DND-41 (cell line): ENCODE results near the gene TBC1D22A.

ENCODE experiments used
- EZH2 ChIP-seq: IDR thresholded peaks from 3 replicates; pipeline ENCODE4 v1.6.1; 2012; ENCODE audit warnings: borderline replicate concordance, low read depth, mild to moderate bottlenecking, moderate library complexity, low read length, inconsistent platforms; ENCODE audit not compliant: severe bottlenecking
- TF ChIP-seq, protein P1 (sequence below): IDR thresholded peaks from 2 replicates; pipeline ENCODE4 v1.5.1; 2012; ENCODE audit warnings: borderline replicate concordance, low read length, moderate library complexity, mild to moderate bottlenecking; ENCODE audit not compliant: poor library complexity, severe bottlenecking; ENCODE audit errors: extremely low read depth

DNA sequence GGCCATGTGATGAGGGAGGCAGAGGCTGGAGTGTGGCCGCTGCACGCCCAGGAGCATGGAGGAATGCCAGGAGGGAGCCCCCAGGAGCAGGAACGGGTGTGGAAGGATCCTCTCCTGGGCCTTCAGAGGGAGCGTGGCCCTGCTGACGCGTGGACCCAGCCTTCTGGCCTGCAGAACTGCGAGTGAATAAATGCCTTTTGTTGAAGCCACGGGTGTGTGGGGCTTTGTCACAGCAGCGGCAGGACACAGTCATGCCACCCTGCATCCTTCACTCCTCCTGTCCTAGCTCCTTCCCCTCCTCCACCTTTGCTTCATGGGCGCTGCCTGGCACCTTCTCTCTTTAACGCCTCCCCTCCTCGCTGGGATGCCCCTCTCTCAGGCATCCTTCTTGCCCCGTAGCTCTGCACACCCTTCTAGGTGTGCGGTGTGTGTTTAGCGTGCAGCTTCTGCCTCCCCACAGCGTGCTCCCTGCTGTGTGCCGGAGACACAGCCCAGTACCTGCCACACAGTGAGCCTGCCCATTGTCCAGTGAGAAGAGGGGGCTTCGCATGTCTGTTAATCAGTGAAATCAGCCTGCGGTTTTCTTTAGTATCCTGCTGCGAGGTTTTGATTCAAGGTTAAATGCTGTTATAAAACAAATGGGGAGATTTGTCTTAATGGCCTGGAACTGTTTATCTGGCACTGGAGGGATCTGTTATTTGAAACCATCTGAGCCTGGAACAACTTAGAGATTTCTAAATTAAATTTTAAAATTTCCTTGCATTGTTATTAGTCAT is 459.6 kb downstream of the TBC1D22A start:
- TF ChIP-seq, protein P1, sequence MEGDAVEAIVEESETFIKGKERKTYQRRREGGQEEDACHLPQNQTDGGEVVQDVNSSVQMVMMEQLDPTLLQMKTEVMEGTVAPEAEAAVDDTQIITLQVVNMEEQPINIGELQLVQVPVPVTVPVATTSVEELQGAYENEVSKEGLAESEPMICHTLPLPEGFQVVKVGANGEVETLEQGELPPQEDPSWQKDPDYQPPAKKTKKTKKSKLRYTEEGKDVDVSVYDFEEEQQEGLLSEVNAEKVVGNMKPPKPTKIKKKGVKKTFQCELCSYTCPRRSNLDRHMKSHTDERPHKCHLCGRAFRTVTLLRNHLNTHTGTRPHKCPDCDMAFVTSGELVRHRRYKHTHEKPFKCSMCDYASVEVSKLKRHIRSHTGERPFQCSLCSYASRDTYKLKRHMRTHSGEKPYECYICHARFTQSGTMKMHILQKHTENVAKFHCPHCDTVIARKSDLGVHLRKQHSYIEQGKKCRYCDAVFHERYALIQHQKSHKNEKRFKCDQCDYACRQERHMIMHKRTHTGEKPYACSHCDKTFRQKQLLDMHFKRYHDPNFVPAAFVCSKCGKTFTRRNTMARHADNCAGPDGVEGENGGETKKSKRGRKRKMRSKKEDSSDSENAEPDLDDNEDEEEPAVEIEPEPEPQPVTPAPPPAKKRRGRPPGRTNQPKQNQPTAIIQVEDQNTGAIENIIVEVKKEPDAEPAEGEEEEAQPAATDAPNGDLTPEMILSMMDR, result no peak
- TF ChIP-seq EZH2, result no peak
